HEK293 (cell line): Measurements from ENCODE around the gene TMCO2.

ENCODE experiments used
- CTCF ChIA-PET: fragments of 350-600 bp; formaldehyde crosslinking; extraction: SDS; loops from one replicate; lab custom pipeline; 2021; ENCODE audit warnings: antibody characterized with exemption; lab: Yijun Ruan, JAX
- POLR2A ChIA-PET: fragments of 300-600 bp; formaldehyde crosslinking; extraction: SDS; loops from one replicate; lab custom pipeline; 2020; ENCODE audit warnings: antibody characterized with exemption, inconsistent platforms; lab: Yijun Ruan, JAX
- H3K27ac ChIP-seq: fragments of 200-500 bp; sonication (Bioruptor generic); 2 replicates; pipeline ENCODE4 v1.5.1; 2014; ENCODE audit warnings: low read depth, low read length, control low read depth, inconsistent platforms; ENCODE audit errors: extremely low read depth
- H3K36me3 ChIP-seq, 2 experiments: fragments of 200-500 bp in 1 of 2; sonication (Bioruptor generic) in 1 of 2; 1 replicate in 1 of 2; 2 replicates in 1 of 2; pipeline ENCODE4 v1.5.1; 2014 to 2017; ENCODE audit warnings: inconsistent platforms in 2 of 2, low read length in 2 of 2; ENCODE audit not compliant: control insufficient read depth in 2 of 2, insufficient read depth in 1 of 2
- H3K4me1 ChIP-seq: fragments of 200-500 bp; sonication (Bioruptor generic); 2 replicates; pipeline ENCODE4 v1.5.1; 2014; ENCODE audit warnings: mild to moderate bottlenecking, low read length, inconsistent platforms; ENCODE audit not compliant: control insufficient read depth, insufficient read depth
- H3K4me3 ChIP-seq: 2 replicates; pipeline ENCODE4 v1.5.1; 2011; ENCODE audit warnings: low read depth, mild to moderate bottlenecking, control low read depth, low read length, moderate library complexity
- H3K9me3 ChIP-seq: fragments of 200-500 bp; sonication (Bioruptor generic); 2 replicates; pipeline ENCODE4 v1.5.1; 2014; ENCODE audit warnings: low read depth, low read length, inconsistent platforms; ENCODE audit not compliant: control insufficient read depth, insufficient read depth
- CTCF ChIP-seq: fragments of 450-650 bp; formaldehyde crosslinking; IDR thresholded peaks from 2 replicates; pipeline ENCODE4 v1.5.1; 2016; ENCODE audit warnings: missing biosample characterization, missing genetic modification characterization
- FEZF1 ChIP-seq: fragments of 450-650 bp; formaldehyde crosslinking; IDR thresholded peaks from 2 replicates; pipeline ENCODE4 v1.5.1; 2016; ENCODE audit warnings: missing biosample characterization, missing genetic modification characterization
- GLIS1 ChIP-seq: fragments of 450-650 bp; formaldehyde crosslinking; IDR thresholded peaks from 2 replicates; pipeline ENCODE4 v1.5.1; 2016; ENCODE audit warnings: missing biosample characterization, missing genetic modification characterization
- INSM2 ChIP-seq: fragments of 450-650 bp; formaldehyde crosslinking; IDR thresholded peaks from 2 replicates; pipeline ENCODE4 v1.5.1; 2016; ENCODE audit warnings: missing biosample characterization, missing genetic modification characterization
- MYNN ChIP-seq: fragments of 450-650 bp; formaldehyde crosslinking; IDR thresholded peaks from 2 replicates; pipeline ENCODE4 v1.5.1; 2016; ENCODE audit warnings: missing biosample characterization, missing genetic modification characterization, borderline replicate concordance
- RBAK ChIP-seq: fragments of 450-650 bp; formaldehyde crosslinking; IDR thresholded peaks from 2 replicates; pipeline ENCODE4 v1.5.1; 2016; ENCODE audit warnings: missing biosample characterization, missing genetic modification characterization
- SALL2 ChIP-seq: fragments of 450-650 bp; formaldehyde crosslinking; IDR thresholded peaks from 2 replicates; pipeline ENCODE4 v1.5.0; 2017; ENCODE audit warnings: missing biosample characterization, mild to moderate bottlenecking, missing genetic modification characterization, borderline replicate concordance
- ZBTB21 ChIP-seq: fragments of 450-650 bp; formaldehyde crosslinking; IDR thresholded peaks from 2 replicates; pipeline ENCODE4 v1.5.1; 2017; ENCODE audit warnings: missing biosample characterization, missing genetic modification characterization
- ZBTB8A ChIP-seq: fragments of 450-650 bp; formaldehyde crosslinking; IDR thresholded peaks from 2 replicates; pipeline ENCODE4 v1.5.1; 2016; ENCODE audit warnings: missing biosample characterization, missing genetic modification characterization
- ZIC2 ChIP-seq: fragments of 450-650 bp; formaldehyde crosslinking; IDR thresholded peaks from 2 replicates; pipeline ENCODE4 v1.5.1; 2016; ENCODE audit warnings: missing biosample characterization, missing genetic modification characterization
- ZNF18 ChIP-seq: fragments of 450-650 bp; formaldehyde crosslinking; IDR thresholded peaks from 2 replicates; pipeline ENCODE4 v1.5.1; 2016; ENCODE audit warnings: missing biosample characterization, missing genetic modification characterization
- ZNF239 ChIP-seq: fragments of 450-650 bp; formaldehyde crosslinking; IDR thresholded peaks from 2 replicates; pipeline ENCODE4 v1.5.1; 2016; ENCODE audit warnings: missing biosample characterization, missing genetic modification characterization
- ZNF394 ChIP-seq: fragments of 450-650 bp; formaldehyde crosslinking; IDR thresholded peaks from 2 replicates; pipeline ENCODE4 v1.5.1; 2016; ENCODE audit warnings: missing biosample characterization, missing genetic modification characterization, mild to moderate bottlenecking, moderate library complexity, borderline replicate concordance
- ZNF398 ChIP-seq: fragments of 450-650 bp; formaldehyde crosslinking; IDR thresholded peaks from 2 replicates; pipeline ENCODE4 v1.5.1; 2017; ENCODE audit warnings: missing biosample characterization, missing genetic modification characterization
- ZNF585B ChIP-seq: fragments of 450-650 bp; formaldehyde crosslinking; IDR thresholded peaks from 2 replicates; pipeline ENCODE4 v1.5.1; 2016; ENCODE audit warnings: missing biosample characterization, missing genetic modification characterization
- ZNF624 ChIP-seq: fragments of 450-650 bp; formaldehyde crosslinking; IDR thresholded peaks from 2 replicates; pipeline ENCODE4 v1.5.1; 2017; ENCODE audit warnings: missing biosample characterization, missing genetic modification characterization
- ZNF626 ChIP-seq: fragments of 450-650 bp; sonication (Bioruptor Pico); formaldehyde crosslinking; IDR thresholded peaks from 2 replicates; pipeline ENCODE4 v1.5.1; 2018; ENCODE audit warnings: missing biosample characterization, missing genetic modification characterization, inconsistent platforms
- ZNF837 ChIP-seq: fragments of 450-650 bp; formaldehyde crosslinking; IDR thresholded peaks from 2 replicates; pipeline ENCODE4 v1.5.1; 2016; ENCODE audit warnings: missing biosample characterization, missing genetic modification characterization

The TMCO2 gene

GRCh38 chr1:40299366-40300248, 51.9 kb downstream of the TMCO2 start:
- H3K27ac ChIP-seq: no peak overlapping the region
- ChIA-PET POLR2A (interaction anchor here (0.6 kb wide), 1 partner anchor 19 kb away, joined by 3 read pairs; no protein-coding TSS in a partner anchor), CTCF (no interaction called here)
- H3K36me3 ChIP-seq: peaks cover 0 to 2% of the 10 kb centered on the region in 2 experiments; a peak in 2 of 3 replicates
- no peak overlapping the region for H3K4me3 ChIP-seq
- no peak for TF ChIP-seq RBAK (tag by site-specific recombination)
- peak; percentile 44 for TF ChIP-seq ZIC2 (tag by site-specific recombination)
- 0 out of 2 replicates have a peak, but pooled peaks have one; percentile 19 for TF ChIP-seq ZNF398 (tag by site-specific recombination)
- no peak for TF ChIP-seq ZNF239
- TF ChIP-seq GLIS1: peak; percentile 81
- no peak for TF ChIP-seq ZNF626 (tag by site-specific recombination)
- H3K9me3 ChIP-seq: no peaks in the 10 kb centered on the region
- no peaks in the 10 kb centered on the region for H3K4me1 ChIP-seq

GRCh38 chr1:40300249-40300567, 52.5 kb downstream of the TMCO2 start:
- Histone ChIP-seq H3K36me3 (no peaks in the 10 kb centered on the region; a peak in 1 of 3 replicates), H3K4me1 (no peaks in the 10 kb centered on the region), H3K27ac (no peak overlapping the region), H3K9me3 (no peaks in the 10 kb centered on the region), H3K4me3 (no peak overlapping the region)
- TF ChIP-seq ZNF624 (tag by site-specific recombination): no peak
- TF ChIP-seq FEZF1 (tag by site-specific recombination): no peak
- no peak for TF ChIP-seq MYNN
- no peak for TF ChIP-seq INSM2 (tag by site-specific recombination)
- no peak for TF ChIP-seq ZNF837 (tag by site-specific recombination)
- no peak for TF ChIP-seq ZBTB21 (tag by site-specific recombination)
- no peak for TF ChIP-seq ZBTB8A
- TF ChIP-seq ZNF18 (tag by site-specific recombination): no peak
- no peak for TF ChIP-seq SALL2 (tag by site-specific recombination)
- no peak for TF ChIP-seq CTCF (tag by site-specific recombination)
- TF ChIP-seq ZNF585B (tag by site-specific recombination): no peak
- TF ChIP-seq ZNF394 (tag by site-specific recombination): no peak
- ChIA-PET CTCF (no interaction called here), POLR2A (interaction anchor here (0.6 kb wide), 1 partner anchor 18 kb away, joined by 3 read pairs; no protein-coding TSS in a partner anchor)
